ENCODE data around the gene RNF223.

RNF223 gene

GRCh38 chr1:1052003-1052840 is 21.9 kb downstream of the RNF223 start:
- H3K36me3 ChIP-seq (ENCODE audit: insufficient read depth, low read length), result peaks cover 53% of the 10 kb centered on the region
- H3K9ac ChIP-seq (ENCODE audit: low read depth, low read length), result no peak overlapping the region
- no peaks in the 10 kb centered on the region for H3K4me1 ChIP-seq (ENCODE audit: insufficient read depth, low read length)
- no peaks in the 10 kb centered on the region; the same call in 1 of the 2 replicates for H3K27me3 ChIP-seq (ENCODE audit: insufficient read depth, low read length)
- H3K27ac ChIP-seq (ENCODE audit: low read depth, low read length), result no peak overlapping the region
- no peak overlapping the region for H3K4me3 ChIP-seq (ENCODE audit: low read length)
- H3K9me3 ChIP-seq (ENCODE audit: insufficient read depth, low read depth, low read length), result no peaks in the 10 kb centered on the region
- WGBS, result 96% methylated on average over 29 of the region's 29 CpGs

DNA sequence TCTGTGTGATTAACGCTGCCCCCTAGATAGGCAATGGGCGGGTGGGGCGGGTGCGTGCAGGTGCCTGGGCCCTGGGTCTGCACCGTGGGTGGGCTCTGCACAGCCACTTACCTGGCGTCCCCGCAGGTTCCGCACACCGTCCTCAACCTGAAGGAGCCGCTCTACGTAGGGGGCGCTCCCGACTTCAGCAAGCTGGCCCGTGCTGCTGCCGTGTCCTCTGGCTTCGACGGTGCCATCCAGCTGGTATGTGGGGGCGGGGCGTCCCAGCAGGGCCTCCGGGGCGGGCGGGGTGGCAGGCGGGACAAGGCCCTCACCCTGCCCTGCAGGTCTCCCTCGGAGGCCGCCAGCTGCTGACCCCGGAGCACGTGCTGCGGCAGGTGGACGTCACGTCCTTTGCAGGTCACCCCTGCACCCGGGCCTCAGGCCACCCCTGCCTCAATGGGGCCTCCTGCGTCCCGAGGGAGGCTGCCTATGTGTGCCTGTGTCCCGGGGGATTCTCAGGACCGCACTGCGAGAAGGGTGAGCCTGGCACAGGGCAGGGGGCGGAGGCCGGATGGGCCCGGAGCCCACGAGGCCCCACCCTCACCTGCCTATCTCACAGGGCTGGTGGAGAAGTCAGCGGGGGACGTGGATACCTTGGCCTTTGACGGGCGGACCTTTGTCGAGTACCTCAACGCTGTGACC is 22.8 kb downstream of the RNF223 start:
- 91% methylated on average over 46 of the region's 46 CpGs for WGBS
- no peaks in the 10 kb centered on the region for H3K27me3 ChIP-seq (ENCODE audit: insufficient read depth, low read length)
- no peak overlapping the region for H3K4me3 ChIP-seq (ENCODE audit: low read length)
- no peak overlapping the region for H3K9ac ChIP-seq (ENCODE audit: low read depth, low read length)
- H3K36me3 ChIP-seq (ENCODE audit: insufficient read depth, low read length), result peaks cover 62% of the 10 kb centered on the region
- no peaks in the 10 kb centered on the region for H3K9me3 ChIP-seq (ENCODE audit: insufficient read depth, low read depth, low read length)
- H3K4me1 ChIP-seq (ENCODE audit: insufficient read depth, low read length), result no peaks in the 10 kb centered on the region
- no peak overlapping the region for H3K27ac ChIP-seq (ENCODE audit: low read depth, low read length)

- Histone ChIP-seq H3K27ac (ENCODE audit: low read depth, low read length) (no peak overlapping the region), H3K27me3 (ENCODE audit: insufficient read depth, low read length) (no peaks in the 10 kb centered on the region), H3K4me3 (ENCODE audit: low read length) (no peak overlapping the region), H3K4me1 (ENCODE audit: insufficient read depth, low read length) (no peaks in the 10 kb centered on the region), H3K9me3 (ENCODE audit: insufficient read depth, low read depth, low read length) (no peaks in the 10 kb centered on the region), H3K9ac (ENCODE audit: low read depth, low read length) (no peak overlapping the region), H3K36me3 (ENCODE audit: insufficient read depth, low read length) (peaks cover 68% of the 10 kb centered on the region)
- WGBS, result 95% methylated on average over 32 of the region's 32 CpGs
Observed at GRCh38 chr1:1050577-1051052, 23.5 kb downstream of the RNF223 start.

DNA sequence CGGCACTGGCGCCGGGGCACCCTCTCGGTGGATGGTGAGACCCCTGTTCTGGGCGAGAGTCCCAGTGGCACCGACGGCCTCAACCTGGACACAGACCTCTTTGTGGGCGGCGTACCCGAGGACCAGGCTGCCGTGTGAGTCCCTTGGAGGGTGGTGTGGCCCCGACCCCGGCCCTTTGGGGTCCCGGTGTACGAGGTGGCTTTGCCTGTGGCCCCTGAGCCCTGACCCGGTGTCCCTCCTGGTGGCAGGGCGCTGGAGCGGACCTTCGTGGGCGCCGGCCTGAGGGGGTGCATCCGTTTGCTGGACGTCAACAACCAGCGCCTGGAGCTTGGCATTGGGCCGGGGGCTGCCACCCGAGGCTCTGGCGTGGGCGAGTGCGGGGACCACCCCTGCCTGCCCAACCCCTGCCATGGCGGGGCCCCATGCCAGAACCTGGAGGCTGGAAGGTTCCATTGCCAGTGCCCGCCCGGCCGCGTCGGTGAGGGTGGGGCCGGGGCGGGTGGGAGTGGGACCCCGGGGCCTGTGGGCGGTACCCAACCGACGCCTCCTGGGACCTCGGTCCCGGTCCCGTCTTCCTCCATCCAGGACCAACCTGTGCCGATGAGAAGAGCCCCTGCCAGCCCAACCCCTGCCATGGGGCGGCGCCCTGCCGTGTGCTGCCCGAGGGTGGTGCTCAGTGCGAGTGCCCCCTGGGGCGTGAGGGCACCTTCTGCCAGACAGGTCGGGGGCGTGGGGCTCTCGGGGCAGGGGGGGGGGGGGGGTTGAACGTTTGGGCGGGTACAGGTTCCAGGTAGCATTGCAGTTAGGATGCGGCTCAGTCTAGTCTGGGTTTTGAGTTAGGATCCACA is 24.6 kb downstream of the RNF223 start:
- Histone ChIP-seq H3K4me1 (ENCODE audit: insufficient read depth, low read length) (no peaks in the 10 kb centered on the region), H3K4me3 (ENCODE audit: low read length) (no peak overlapping the region), H3K36me3 (ENCODE audit: insufficient read depth, low read length) (peaks cover 69% of the 10 kb centered on the region), H3K9ac (ENCODE audit: low read depth, low read length) (no peak overlapping the region), H3K27ac (ENCODE audit: low read depth, low read length) (no peak overlapping the region), H3K27me3 (ENCODE audit: insufficient read depth, low read length) (no peaks in the 10 kb centered on the region), H3K9me3 (ENCODE audit: insufficient read depth, low read depth, low read length) (no peaks in the 10 kb centered on the region)
- 94% methylated on average over 57 of the region's 57 CpGs for WGBS

GRCh38 chr1:1048765-1049164 is 25.3 kb downstream of the RNF223 start:
- Histone ChIP-seq H3K9me3 (ENCODE audit: insufficient read depth, low read depth, low read length) (no peaks in the 10 kb centered on the region), H3K27ac (ENCODE audit: low read depth, low read length) (no peak overlapping the region), H3K4me1 (ENCODE audit: insufficient read depth, low read length) (no peaks in the 10 kb centered on the region), H3K36me3 (ENCODE audit: insufficient read depth, low read length) (peaks cover 70% of the 10 kb centered on the region), H3K27me3 (ENCODE audit: insufficient read depth, low read length) (no peaks in the 10 kb centered on the region), H3K4me3 (ENCODE audit: low read length) (no peak overlapping the region), H3K9ac (ENCODE audit: low read depth, low read length) (no peak overlapping the region)
- 97% methylated on average over 19 of the region's 28 CpGs for WGBS

GRCh38 chr1:1047963-1048362 is 26.1 kb downstream of the RNF223 start:
- Histone ChIP-seq H3K27me3 (ENCODE audit: insufficient read depth, low read length) (no peaks in the 10 kb centered on the region), H3K36me3 (ENCODE audit: insufficient read depth, low read length) (peaks cover 73% of the 10 kb centered on the region), H3K9me3 (ENCODE audit: insufficient read depth, low read depth, low read length) (no peaks in the 10 kb centered on the region), H3K4me1 (ENCODE audit: insufficient read depth, low read length) (no peaks in the 10 kb centered on the region), H3K4me3 (ENCODE audit: low read length) (no peak overlapping the region), H3K9ac (ENCODE audit: low read depth, low read length) (no peak overlapping the region), H3K27ac (ENCODE audit: low read depth, low read length) (no peak overlapping the region)
- WGBS, result 94% methylated on average over 25 of the region's 25 CpGs

- Histone ChIP-seq H3K27me3 (ENCODE audit: insufficient read depth, low read length) (no peaks in the 10 kb centered on the region), H3K36me3 (ENCODE audit: insufficient read depth, low read length) (peaks cover 71% of the 10 kb centered on the region), H3K4me3 (ENCODE audit: low read length) (no peak overlapping the region), H3K9ac (ENCODE audit: low read depth, low read length) (no peak overlapping the region), H3K27ac (ENCODE audit: low read depth, low read length) (no peak overlapping the region), H3K4me1 (ENCODE audit: insufficient read depth, low read length) (no peaks in the 10 kb centered on the region), H3K9me3 (ENCODE audit: insufficient read depth, low read depth, low read length) (no peaks in the 10 kb centered on the region)
- WGBS, result 94% methylated on average over 19 of the region's 19 CpGs
Observed at GRCh38 chr1:1047407-1047806, 26.7 kb downstream of the RNF223 start.

DNA sequence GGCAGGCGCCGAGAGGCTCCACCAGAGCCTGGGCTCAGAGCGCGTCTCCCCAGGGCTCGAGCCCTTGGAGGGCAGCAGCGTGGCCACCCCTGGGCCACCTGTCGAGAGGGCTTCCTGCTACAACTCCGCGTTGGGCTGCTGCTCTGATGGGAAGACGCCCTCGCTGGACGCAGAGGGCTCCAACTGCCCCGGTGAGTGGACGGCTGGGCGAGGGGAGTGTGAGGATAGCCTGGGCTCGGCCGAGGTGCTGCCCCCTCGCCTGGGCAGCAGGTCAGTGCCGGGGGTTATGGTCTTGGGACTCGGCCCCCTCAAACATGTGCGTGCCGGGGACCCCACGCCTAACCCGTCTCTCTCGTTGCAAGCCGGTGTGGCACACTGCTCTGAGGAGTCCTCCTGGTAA is 27.3 kb downstream of the RNF223 start:
- WGBS, result 96% methylated on average over 26 of the region's 26 CpGs
- Histone ChIP-seq H3K9ac (ENCODE audit: low read depth, low read length) (no peak overlapping the region), H3K9me3 (ENCODE audit: insufficient read depth, low read depth, low read length) (no peaks in the 10 kb centered on the region), H3K4me1 (ENCODE audit: insufficient read depth, low read length) (no peaks in the 10 kb centered on the region), H3K27ac (ENCODE audit: low read depth, low read length) (no peak overlapping the region), H3K27me3 (ENCODE audit: insufficient read depth, low read length) (no peaks in the 10 kb centered on the region), H3K4me3 (ENCODE audit: low read length) (no peak overlapping the region), H3K36me3 (ENCODE audit: insufficient read depth, low read length) (peaks cover 67% of the 10 kb centered on the region)

DNA sequence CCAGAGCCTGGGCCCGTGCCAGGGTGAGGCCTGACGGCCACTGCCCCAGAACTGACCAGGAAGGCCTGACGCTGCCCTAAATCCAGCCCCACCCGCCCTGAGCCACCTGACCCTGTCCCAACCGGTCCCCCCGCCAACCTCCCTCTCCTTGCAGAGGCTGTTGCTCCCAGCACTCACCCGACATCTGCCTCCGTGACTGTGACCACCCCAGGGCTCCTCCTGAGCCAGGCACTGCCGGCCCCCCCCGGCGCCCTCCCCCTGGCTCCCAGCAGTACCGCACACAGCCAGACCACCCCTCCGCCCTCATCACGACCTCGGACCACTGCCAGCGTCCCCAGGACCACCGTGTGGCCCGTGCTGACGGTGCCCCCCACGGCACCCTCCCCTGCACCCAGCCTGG is 27.9 kb downstream of the RNF223 start:
- H3K27ac ChIP-seq (ENCODE audit: low read depth, low read length), result no peak overlapping the region
- peaks cover 64% of the 10 kb centered on the region for H3K36me3 ChIP-seq (ENCODE audit: insufficient read depth, low read length)
- no peak overlapping the region for H3K4me3 ChIP-seq (ENCODE audit: low read length)
- no peaks in the 10 kb centered on the region for H3K4me1 ChIP-seq (ENCODE audit: insufficient read depth, low read length)
- H3K27me3 ChIP-seq (ENCODE audit: insufficient read depth, low read length), result no peaks in the 10 kb centered on the region
- H3K9me3 ChIP-seq (ENCODE audit: insufficient read depth, low read depth, low read length), result no peaks in the 10 kb centered on the region
- 93% methylated on average over 20 of the region's 20 CpGs for WGBS
- no peak overlapping the region for H3K9ac ChIP-seq (ENCODE audit: low read depth, low read length)

- WGBS, result 94% methylated on average over 23 of the region's 23 CpGs
- Histone ChIP-seq H3K9ac (ENCODE audit: low read depth, low read length) (no peak overlapping the region), H3K36me3 (ENCODE audit: insufficient read depth, low read length) (peaks cover 58% of the 10 kb centered on the region), H3K4me1 (ENCODE audit: insufficient read depth, low read length) (no peaks in the 10 kb centered on the region), H3K27me3 (ENCODE audit: insufficient read depth, low read length) (peaks cover 5% of the 10 kb centered on the region), H3K4me3 (ENCODE audit: low read length) (no peak overlapping the region), H3K9me3 (ENCODE audit: insufficient read depth, low read depth, low read length) (no peaks in the 10 kb centered on the region), H3K27ac (ENCODE audit: low read depth, low read length) (no peak overlapping the region)
Observed at GRCh38 chr1:1045129-1045528, 29.0 kb downstream of the RNF223 start.

Measured in HUES64 (cell line).